Activated naive CD8-positive, alpha-beta T cell treated with anti-CD3 and anti-CD28 coated beads for 36 hours (primary cell): ENCODE data around the gene PATL2. TPM values are rescaled to one million over a fixed set of nuclear protein-coding genes. Genes with fewer than 3 reads are reported as not detected.
"Not testable (repeated sequence)": the region's sequence is repeated elsewhere in the genome, so short reads cannot be mapped to it uniquely, and the experiment has no call there.

Experiments used
- DNase-seq: peaks from one replicate; pipeline ENCODE4 v3.0.0; 2021
- H3K27ac Mint-ChIP-seq: one replicate; pipeline ENCODE4 v1.8.0; 2022; ENCODE audit warnings: mild to moderate bottlenecking, moderate library complexity, mixed read lengths
- H3K27me3 Mint-ChIP-seq: one replicate; pipeline ENCODE4 v1.8.0; 2022; ENCODE audit warnings: mild to moderate bottlenecking, mixed read lengths
- H3K36me3 Mint-ChIP-seq: one replicate; pipeline ENCODE4 v1.8.0; 2021; ENCODE audit warnings: mild to moderate bottlenecking, mixed read lengths
- H3K4me1 Mint-ChIP-seq: one replicate; pipeline ENCODE4 v1.8.0; 2021; ENCODE audit warnings: mixed read lengths
- H3K4me3 Mint-ChIP-seq: one replicate; pipeline ENCODE4 v1.8.0; 2022; ENCODE audit warnings: mild to moderate bottlenecking, moderate library complexity, mixed read lengths
- H3K9me3 Mint-ChIP-seq: one replicate; pipeline ENCODE4 v1.8.0; 2022; ENCODE audit warnings: mixed read lengths
- total RNA-seq, 2 experiments: library from RNA; stranded (reverse); gene quantifications; one replicate each; pipeline ENCODE4 v1.2.3, GENCODE V29; 2021

Gene PATL2
- total RNA-seq, 2 experiments from 2014 or later = 7.0 to 8.6 TPM

- DNase-seq = peak; percentile 76
- Mint-ChIP-seq H3K4me3 (peak overlapping the region; percentile 94), H3K9me3 (no peaks in the 10 kb centered on the region), H3K27me3 (no peaks in the 10 kb centered on the region), H3K4me1 (peaks cover 59% of the 10 kb centered on the region), H3K27ac (peak overlapping the region; percentile 100), H3K36me3 (peaks cover 45% of the 10 kb centered on the region)
Measured at GRCh38 chr15:44726568-44727484, 15.7 kb upstream of the PATL2 start.

- peak overlapping the region; percentile 100 for H3K27ac Mint-ChIP-seq
- H3K9me3 Mint-ChIP-seq = no peaks in the 10 kb centered on the region
- peaks cover 43% of the 10 kb centered on the region for H3K36me3 Mint-ChIP-seq
- H3K27me3 Mint-ChIP-seq = no peaks in the 10 kb centered on the region
- peaks cover 59% of the 10 kb centered on the region for H3K4me1 Mint-ChIP-seq
- no peak for DNase-seq
- peak overlapping the region; percentile 94 for H3K4me3 Mint-ChIP-seq
Measured at GRCh38 chr15:44726136-44726535, 15.0 kb upstream of the PATL2 start.

GRCh38 chr15:44722011-44722410 is 10.9 kb upstream of the PATL2 start:
- H3K27ac Mint-ChIP-seq = peak overlapping the region; percentile 99
- H3K9me3 Mint-ChIP-seq = no peaks in the 10 kb centered on the region
- H3K27me3 Mint-ChIP-seq = no peaks in the 10 kb centered on the region
- no peak for DNase-seq
- peaks cover 82% of the 10 kb centered on the region for H3K4me1 Mint-ChIP-seq
- peaks cover 58% of the 10 kb centered on the region for H3K36me3 Mint-ChIP-seq
- H3K4me3 Mint-ChIP-seq = no peak overlapping the region

- no peak for DNase-seq
- Mint-ChIP-seq H3K27me3 (no peaks in the 10 kb centered on the region), H3K36me3 (peaks cover 61% of the 10 kb centered on the region), H3K4me3 (peak overlapping the region; percentile 6), H3K27ac (peak overlapping the region; percentile 99), H3K9me3 (no peaks in the 10 kb centered on the region), H3K4me1 (peaks cover 86% of the 10 kb centered on the region)
Measured at GRCh38 chr15:44720460-44721176, 9.5 kb upstream of the PATL2 start.

- peak overlapping the region; percentile 99 for H3K27ac Mint-ChIP-seq
- H3K36me3 Mint-ChIP-seq = peaks cover 63% of the 10 kb centered on the region
- not testable (repeated sequence) for H3K9me3 Mint-ChIP-seq, DNase-seq, H3K27me3 Mint-ChIP-seq
- H3K4me1 Mint-ChIP-seq = peaks cover 88% of the 10 kb centered on the region
- H3K4me3 Mint-ChIP-seq = peak overlapping the region; percentile 6
Measured at GRCh38 chr15:44720000-44720435, 8.9 kb upstream of the PATL2 start.

GRCh38 chr15:44719293-44719999 is 8.3 kb upstream of the PATL2 start:
- peak overlapping the region; percentile 65 for H3K4me3 Mint-ChIP-seq
- H3K27me3 Mint-ChIP-seq = peaks cover 3% of the 10 kb centered on the region
- DNase-seq = peak; percentile 75
- H3K36me3 Mint-ChIP-seq = peaks cover 66% of the 10 kb centered on the region
- H3K4me1 Mint-ChIP-seq = peaks cover 87% of the 10 kb centered on the region
- no peaks in the 10 kb centered on the region for H3K9me3 Mint-ChIP-seq
- peak overlapping the region; percentile 99 for H3K27ac Mint-ChIP-seq

- Mint-ChIP-seq H3K4me3 (peak overlapping the region; percentile 66), H3K9me3 (no peaks in the 10 kb centered on the region), H3K36me3 (peaks cover 68% of the 10 kb centered on the region), H3K27me3 (peaks cover 3% of the 10 kb centered on the region), H3K27ac (peak overlapping the region; percentile 99), H3K4me1 (peaks cover 81% of the 10 kb centered on the region)
- no peak for DNase-seq
Measured at GRCh38 chr15:44718927-44719292, 7.8 kb upstream of the PATL2 start.

- DNase-seq = no peak
- Mint-ChIP-seq H3K27ac (peak overlapping the region; percentile 99), H3K4me1 (peaks cover 79% of the 10 kb centered on the region), H3K4me3 (peak overlapping the region; percentile 66), H3K36me3 (peaks cover 72% of the 10 kb centered on the region), H3K9me3 (no peaks in the 10 kb centered on the region), H3K27me3 (peaks cover 7% of the 10 kb centered on the region)
Measured at GRCh38 chr15:44718180-44718926, 7.2 kb upstream of the PATL2 start.

GRCh38 chr15:44716983-44717602 is 6.0 kb upstream of the PATL2 start:
- H3K27me3 Mint-ChIP-seq = peaks cover 16% of the 10 kb centered on the region
- no peak for DNase-seq
- H3K4me1 Mint-ChIP-seq = peaks cover 80% of the 10 kb centered on the region
- peak overlapping the region; percentile 99 for H3K27ac Mint-ChIP-seq
- peaks cover 84% of the 10 kb centered on the region for H3K36me3 Mint-ChIP-seq
- H3K4me3 Mint-ChIP-seq = peak overlapping the region; percentile 98
- H3K9me3 Mint-ChIP-seq = no peaks in the 10 kb centered on the region

GRCh38 chr15:44715797-44716334 is 4.7 kb upstream of the PATL2 start:
- no peak for DNase-seq
- H3K4me1 Mint-ChIP-seq = peaks cover 69% of the 10 kb centered on the region
- peak overlapping the region; percentile 98 for H3K4me3 Mint-ChIP-seq
- peaks cover 88% of the 10 kb centered on the region for H3K36me3 Mint-ChIP-seq
- no peaks in the 10 kb centered on the region for H3K9me3 Mint-ChIP-seq
- peaks cover 25% of the 10 kb centered on the region for H3K27me3 Mint-ChIP-seq
- H3K27ac Mint-ChIP-seq = peak overlapping the region; percentile 99

- no peak for DNase-seq
- Mint-ChIP-seq H3K9me3 (no peaks in the 10 kb centered on the region), H3K27ac (peak overlapping the region; percentile 99), H3K4me3 (peak overlapping the region; percentile 98), H3K36me3 (peaks cover 85% of the 10 kb centered on the region), H3K4me1 (peaks cover 66% of the 10 kb centered on the region), H3K27me3 (peaks cover 25% of the 10 kb centered on the region)
Measured at GRCh38 chr15:44715142-44715796, 4.1 kb upstream of the PATL2 start.

GRCh38 chr15:44713006-44713966 is 2.2 kb upstream of the PATL2 start:
- H3K27me3 Mint-ChIP-seq = peaks cover 25% of the 10 kb centered on the region
- no peak for DNase-seq
- H3K27ac Mint-ChIP-seq = peak overlapping the region; percentile 100
- peaks cover 65% of the 10 kb centered on the region for H3K4me1 Mint-ChIP-seq
- H3K36me3 Mint-ChIP-seq = peaks cover 81% of the 10 kb centered on the region
- peak overlapping the region; percentile 98 for H3K4me3 Mint-ChIP-seq
- H3K9me3 Mint-ChIP-seq = peaks cover 3% of the 10 kb centered on the region
